HTERT RPE-1 (cell line): ENCODE data around the gene TBX4.
"Not testable (repeated sequence)": the region's sequence is repeated elsewhere in the genome, so short reads cannot be mapped to it uniquely, and the experiment has no call there.

Experiments used
- in situ Hi-C: fragments of 300-500 bp; cut with MboI; formaldehyde crosslinking; loops from 4 replicates; pipeline ENCODE4 v1.14.3; 2020; ENCODE audit warnings: low sequenced_read_pairs

The TBX4 gene

GRCh38 chr17:61480414-61480807, 28.2 kb downstream of the TBX4 start:
- in situ Hi-C loops = no loop called here

GRCh38 chr17:61481421-61481820, 29.2 kb downstream of the TBX4 start:
- in situ Hi-C loops = no loop called here

GRCh38 chr17:61482467-61482866, 30.2 kb downstream of the TBX4 start:
- in situ Hi-C loops = no loop called here

GRCh38 chr17:61483778-61484116, 31.5 kb downstream of the TBX4 start:
- in situ Hi-C loops = no loop called here

GRCh38 chr17:61484174-61484573, 32.0 kb downstream of the TBX4 start:
- in situ Hi-C loops = no loop called here

GRCh38 chr17:61485067-61485775, 33.0 kb downstream of the TBX4 start:
- in situ Hi-C loops = no loop called here

- in situ Hi-C loops = no loop called here
These were observed 34.2 kb downstream of the TBX4 start for GRCh38 chr17:61486135-61487120.

GRCh38 chr17:61487161-61487988, 35.2 kb downstream of the TBX4 start:
- in situ Hi-C loops = no loop called here

- in situ Hi-C loops = no loop called here
These were observed 35.9 kb downstream of the TBX4 start for GRCh38 chr17:61487989-61488595.

GRCh38 chr17:61488878-61489718, 36.9 kb downstream of the TBX4 start:
- in situ Hi-C loops = no loop called here

GRCh38 chr17:61489719-61490490, 37.7 kb downstream of the TBX4 start:
- in situ Hi-C loops = no loop called here

- in situ Hi-C loops = no loop called here
These were observed 38.3 kb downstream of the TBX4 start for GRCh38 chr17:61490540-61490975.

- in situ Hi-C loops = no loop called here
These were observed 39.8 kb downstream of the TBX4 start for GRCh38 chr17:61491981-61492380.

GRCh38 chr17:61492759-61493526, 40.7 kb downstream of the TBX4 start:
- in situ Hi-C loops = no loop called here

- in situ Hi-C loops = not testable (repeated sequence)
These were observed 41.7 kb downstream of the TBX4 start for GRCh38 chr17:61493830-61494324.

GRCh38 chr17:61494325-61495160, 42.3 kb downstream of the TBX4 start:
- in situ Hi-C loops = no loop called here

GRCh38 chr17:61495161-61495857, 43.1 kb downstream of the TBX4 start:
- in situ Hi-C loops = no loop called here
